Right atrium auricular region (tissue), 2 donors: ENCODE measurements around the gene KCNIP4. TPM values are rescaled to one million over a fixed set of nuclear protein-coding genes. Genes with fewer than 3 reads are reported as not detected.
"Not testable (repeated sequence)": the region's sequence is repeated elsewhere in the genome, so short reads cannot be mapped to it uniquely, and the experiment has no call there.

Experiments
- DNase-seq: peaks from one replicate; pipeline ENCODE4 v3.0.0-alpha.2; 2019; ENCODE audit warnings: low spot score
- H3K27ac ChIP-seq, 2 donors: fragments of 200-600 bp; sonication (generic); 1 replicate in 1 of 2; 2 replicates in 1 of 2; pipeline ENCODE4 v1.5.1; 2016 to 2019
- H3K27me3 ChIP-seq, 2 donors: fragments of 200-600 bp; sonication (generic); one replicate each; pipeline versions ENCODE4 v1.5.1 to v1.6.0; 2017 to 2019
- H3K36me3 ChIP-seq: fragments of 200-600 bp; sonication (generic); one replicate; pipeline ENCODE4 v1.5.1; 2016
- H3K4me1 ChIP-seq, 2 donors: fragments of 200-600 bp; sonication (generic); one replicate each; pipeline versions ENCODE4 v1.5.1 to v1.6.0; 2017 to 2019
- H3K4me3 ChIP-seq, 2 donors: fragments of 200-600 bp; sonication (generic); 1 replicate in 1 of 2; 2 replicates in 1 of 2; pipeline ENCODE4 v1.5.1; 2017 to 2019; ENCODE audit warnings: mild to moderate bottlenecking in 1 of 2, moderate library complexity in 1 of 2
- H3K9me3 ChIP-seq, 2 donors: fragments of 200-600 bp; sonication (generic); one replicate each; pipeline ENCODE4 v1.5.1; 2019
- total RNA-seq, 2 donors: library from RNA; depleted of rRNA; stranded (reverse); fragments of >200 nt; gene quantifications; one replicate each; pipeline ENCODE4 v1.1.0, GENCODE V29; 2016
- TF ChIP-seq, protein P1 (sequence below), 2 donors: fragments of 200-600 bp; sonication (generic); IDR thresholded peaks; one replicate each; pipeline ENCODE4 v1.5.1; 2019; ENCODE audit warnings: antibody characterized with exemption in 2 of 2

Gene KCNIP4
- total RNA-seq, 2 donors from 2014 or later = not detected

DNA sequence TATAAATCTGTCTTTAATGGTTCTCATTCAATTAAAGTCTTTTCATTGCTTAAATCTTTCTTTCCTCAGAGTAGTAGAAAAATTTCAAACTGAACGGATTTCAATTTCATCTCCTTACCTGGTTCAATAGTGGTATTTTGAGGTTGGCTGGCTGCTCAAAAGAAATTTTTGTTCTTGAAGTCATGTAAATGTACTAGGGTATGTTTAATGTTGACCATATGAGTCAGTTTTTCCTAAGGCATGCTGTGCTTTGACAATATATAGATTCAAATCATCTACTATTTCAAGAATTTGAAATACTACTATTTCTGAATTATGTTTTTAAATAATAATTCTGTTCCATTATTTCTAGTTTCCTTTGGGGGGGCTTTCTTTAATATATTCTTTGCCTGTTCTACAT, 1142.9 kb downstream of the KCNIP4 start:
- no peak overlapping the region for H3K27ac ChIP-seq
- no peak overlapping the region for H3K4me3 ChIP-seq
- no peaks in the 10 kb centered on the region for H3K4me1 ChIP-seq
- H3K36me3 ChIP-seq = no peaks in the 10 kb centered on the region
- peaks cover 0 to 15% of the 10 kb centered on the region in 2 donors for H3K9me3 ChIP-seq
- TF ChIP-seq, protein P1, sequence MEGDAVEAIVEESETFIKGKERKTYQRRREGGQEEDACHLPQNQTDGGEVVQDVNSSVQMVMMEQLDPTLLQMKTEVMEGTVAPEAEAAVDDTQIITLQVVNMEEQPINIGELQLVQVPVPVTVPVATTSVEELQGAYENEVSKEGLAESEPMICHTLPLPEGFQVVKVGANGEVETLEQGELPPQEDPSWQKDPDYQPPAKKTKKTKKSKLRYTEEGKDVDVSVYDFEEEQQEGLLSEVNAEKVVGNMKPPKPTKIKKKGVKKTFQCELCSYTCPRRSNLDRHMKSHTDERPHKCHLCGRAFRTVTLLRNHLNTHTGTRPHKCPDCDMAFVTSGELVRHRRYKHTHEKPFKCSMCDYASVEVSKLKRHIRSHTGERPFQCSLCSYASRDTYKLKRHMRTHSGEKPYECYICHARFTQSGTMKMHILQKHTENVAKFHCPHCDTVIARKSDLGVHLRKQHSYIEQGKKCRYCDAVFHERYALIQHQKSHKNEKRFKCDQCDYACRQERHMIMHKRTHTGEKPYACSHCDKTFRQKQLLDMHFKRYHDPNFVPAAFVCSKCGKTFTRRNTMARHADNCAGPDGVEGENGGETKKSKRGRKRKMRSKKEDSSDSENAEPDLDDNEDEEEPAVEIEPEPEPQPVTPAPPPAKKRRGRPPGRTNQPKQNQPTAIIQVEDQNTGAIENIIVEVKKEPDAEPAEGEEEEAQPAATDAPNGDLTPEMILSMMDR (IDR thresholded peaks at IDR 0.05) = no peak
- H3K27me3 ChIP-seq = no peaks in the 10 kb centered on the region
- DNase-seq = no peak

DNA sequence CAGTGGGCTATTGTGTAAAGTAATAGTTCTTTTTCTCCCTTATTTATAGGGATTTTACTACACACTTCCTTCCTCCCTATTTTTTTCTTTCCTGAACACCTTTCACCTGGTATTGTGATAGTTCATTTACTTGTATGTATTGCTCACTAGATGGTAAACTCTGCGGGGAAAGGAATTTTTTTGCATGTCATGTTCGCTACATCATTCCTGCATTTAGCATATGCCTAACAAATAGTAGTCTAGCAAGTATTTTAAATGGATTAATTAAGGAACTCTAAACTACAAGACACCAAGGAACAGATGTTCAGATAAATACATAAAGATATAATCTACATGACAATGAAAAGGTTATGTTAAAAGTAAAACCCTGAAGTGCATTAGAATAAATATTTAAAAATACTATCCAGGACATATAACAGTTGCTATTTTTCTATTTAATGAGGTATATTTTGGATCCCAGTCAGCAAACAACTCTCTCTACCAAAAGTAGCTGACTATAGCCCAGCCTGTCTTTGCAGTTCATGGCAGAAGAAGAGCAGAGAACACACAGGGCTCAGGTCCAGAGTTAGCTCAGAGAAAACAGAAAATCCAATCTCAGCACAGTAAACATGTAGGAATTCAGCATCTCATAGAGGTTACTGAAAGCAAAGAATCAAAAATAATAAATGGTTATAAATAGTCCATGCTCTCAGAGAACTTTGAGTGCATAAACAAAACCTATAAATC, 1160.5 kb downstream of the KCNIP4 start:
- no peak overlapping the region for H3K27ac ChIP-seq
- no peak overlapping the region for H3K4me3 ChIP-seq
- H3K9me3 ChIP-seq = peaks cover 0 to 3% of the 10 kb centered on the region in 2 donors
- TF ChIP-seq, protein P1 (IDR thresholded peaks at IDR 0.05) = no peak
- no peak for DNase-seq
- no peaks in the 10 kb centered on the region for H3K36me3 ChIP-seq
- H3K27me3 ChIP-seq = no peaks in the 10 kb centered on the region
- no peaks in the 10 kb centered on the region for H3K4me1 ChIP-seq

DNA sequence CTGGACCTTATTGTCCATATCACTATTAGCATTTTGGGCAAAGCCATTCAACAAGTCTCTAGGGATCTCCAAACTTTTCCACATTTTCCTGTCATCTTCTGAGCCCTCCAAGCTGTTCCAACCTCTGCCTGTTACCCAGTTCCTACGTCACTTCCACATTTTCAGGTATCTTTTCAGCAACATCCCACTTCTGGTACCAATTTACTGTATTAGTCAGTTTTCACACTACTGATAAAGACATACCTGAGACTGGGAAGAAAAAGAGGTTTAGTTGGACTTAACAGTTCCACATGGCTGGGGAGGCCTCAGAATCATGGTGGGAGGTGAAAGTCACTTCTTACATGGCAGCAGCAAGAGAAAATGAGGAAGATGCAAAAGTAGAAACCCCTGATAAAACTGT, 1165.4 kb downstream of the KCNIP4 start:
- not testable (repeated sequence) for DNase-seq, H3K4me3 ChIP-seq, H3K4me1 ChIP-seq, H3K27me3 ChIP-seq, H3K36me3 ChIP-seq, H3K27ac ChIP-seq
- peaks cover 0 to 14% of the 10 kb centered on the region in 2 donors for H3K9me3 ChIP-seq

DNA sequence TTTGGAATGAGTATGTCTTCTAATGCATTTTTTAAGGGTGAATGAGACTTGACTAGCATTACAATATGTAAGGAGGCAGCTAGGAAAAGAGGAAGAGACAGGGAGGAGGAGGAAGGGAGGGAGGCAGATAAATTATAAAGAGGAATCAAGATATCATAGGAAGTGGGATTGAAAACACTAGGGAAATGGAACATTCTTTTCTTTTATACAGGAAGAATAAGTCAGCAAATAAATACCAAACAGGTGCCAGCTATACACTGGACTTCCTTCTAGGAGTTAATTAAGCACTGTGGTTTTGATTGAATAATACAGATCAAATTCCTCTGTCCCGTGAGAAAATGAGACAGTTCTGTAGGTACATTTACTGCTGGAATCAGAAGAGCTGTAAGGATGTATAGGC, 1169.7 kb downstream of the KCNIP4 start:
- H3K4me3 ChIP-seq = no peak overlapping the region
- no peak overlapping the region for H3K27ac ChIP-seq
- H3K9me3 ChIP-seq = peaks cover 0 to 14% of the 10 kb centered on the region in 2 donors
- TF ChIP-seq, protein P1 (IDR thresholded peaks at IDR 0.05) = no peak
- H3K4me1 ChIP-seq = no peaks in the 10 kb centered on the region
- H3K36me3 ChIP-seq = no peaks in the 10 kb centered on the region
- no peak for DNase-seq
- no peaks in the 10 kb centered on the region for H3K27me3 ChIP-seq

DNA sequence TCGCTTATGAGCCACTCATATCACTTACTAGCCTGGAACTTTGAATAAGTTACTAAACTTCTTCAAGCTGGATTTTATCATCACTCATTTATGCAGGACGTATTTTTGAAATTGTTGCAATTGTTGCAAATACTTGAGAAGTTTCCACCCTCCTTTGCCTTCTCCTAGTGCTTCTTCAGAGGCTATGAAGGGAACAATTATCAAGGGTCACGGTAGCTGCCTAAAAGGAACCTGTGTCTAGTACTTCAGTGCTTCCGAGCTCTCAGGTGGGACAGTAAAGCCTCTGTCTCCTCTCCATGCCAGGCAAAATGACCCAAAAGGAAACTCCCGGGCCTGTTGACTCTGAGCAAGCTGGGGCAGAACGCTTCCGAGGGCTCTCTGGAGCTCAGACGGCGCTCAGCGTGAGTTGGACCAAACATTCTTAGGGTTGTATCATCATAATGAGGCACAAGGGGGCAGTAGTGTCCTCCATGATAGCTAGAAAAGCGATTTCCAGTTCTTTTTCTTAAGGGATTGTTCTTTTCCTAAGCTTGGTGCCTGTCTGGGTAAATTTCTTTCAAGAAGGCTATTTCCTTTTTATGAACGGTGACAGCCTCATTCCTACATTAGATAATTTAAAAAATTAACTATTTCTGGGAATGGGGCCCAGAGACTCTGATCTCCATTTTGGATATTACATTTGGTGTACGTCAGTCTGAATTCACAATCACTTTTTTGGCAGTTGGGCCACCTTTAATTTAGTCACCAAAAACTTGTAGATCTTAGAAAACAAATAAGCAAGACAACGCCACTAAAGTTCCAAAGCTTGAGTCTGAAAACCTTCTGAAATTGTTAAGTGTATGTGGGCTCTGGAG, 1175.2 kb downstream of the KCNIP4 start:
- Histone ChIP-seq H3K36me3 (no peaks in the 10 kb centered on the region), H3K27ac (no peak overlapping the region), H3K9me3 (no peaks in the 10 kb centered on the region), H3K4me3 (no peak overlapping the region), H3K4me1 (peaks cover 0 to 4% of the 10 kb centered on the region in 2 donors), H3K27me3 (no peaks in the 10 kb centered on the region)
- TF ChIP-seq, protein P1 (IDR thresholded peaks at IDR 0.05) = peak; percentile 29 to 73
- DNase-seq = peak; percentile 58

DNA sequence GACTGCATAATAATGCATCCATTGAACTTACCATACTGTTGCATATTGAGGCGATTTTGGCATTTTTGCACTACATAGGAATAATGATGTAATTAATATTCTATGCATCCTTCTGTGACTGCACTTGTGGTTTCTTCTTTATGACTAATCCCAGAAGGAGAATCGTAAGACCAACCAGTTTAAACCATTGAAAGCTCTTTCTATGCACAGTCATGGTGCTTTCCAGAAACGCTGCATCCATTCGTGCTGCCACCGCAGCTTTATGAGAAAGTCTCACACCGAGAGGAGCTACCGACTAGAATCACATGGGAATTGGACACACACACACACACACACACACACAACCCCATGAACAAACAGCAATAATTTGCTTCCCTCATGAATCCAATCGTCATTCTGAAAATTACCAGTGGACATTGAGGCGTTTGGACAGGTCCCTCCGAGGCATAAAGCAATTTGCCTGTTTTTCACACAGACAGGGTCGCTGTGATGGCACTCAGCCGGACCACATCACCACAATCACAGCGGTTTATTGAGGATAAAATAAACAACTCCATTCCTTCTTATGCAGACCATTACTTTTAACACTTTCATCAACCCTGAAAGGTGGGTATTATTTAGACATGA, 1184.1 kb downstream of the KCNIP4 start:
- H3K36me3 ChIP-seq = no peaks in the 10 kb centered on the region
- no peak overlapping the region for H3K27ac ChIP-seq
- no peak overlapping the region for H3K4me3 ChIP-seq
- TF ChIP-seq, protein P1 (IDR thresholded peaks at IDR 0.05) = no peak
- no peaks in the 10 kb centered on the region for H3K27me3 ChIP-seq
- DNase-seq = no peak
- H3K9me3 ChIP-seq = no peaks in the 10 kb centered on the region
- no peaks in the 10 kb centered on the region for H3K4me1 ChIP-seq
